HG02798 (cell line): Measurements from ENCODE around the gene LETM1.

Experiments used
- ATAC-seq: cut with Tn5 transposase; IDR thresholded peaks from one replicate; pipeline ENCODE4 v1.9.1; 2021; ENCODE audit warnings: mild to moderate bottlenecking; ENCODE audit not compliant: unreplicated experiment, poor library complexity

The LETM1 gene

GRCh38 chr4:1810765-1811164, 45.2 kb downstream of the LETM1 start:
- no peak for ATAC-seq

DNA sequence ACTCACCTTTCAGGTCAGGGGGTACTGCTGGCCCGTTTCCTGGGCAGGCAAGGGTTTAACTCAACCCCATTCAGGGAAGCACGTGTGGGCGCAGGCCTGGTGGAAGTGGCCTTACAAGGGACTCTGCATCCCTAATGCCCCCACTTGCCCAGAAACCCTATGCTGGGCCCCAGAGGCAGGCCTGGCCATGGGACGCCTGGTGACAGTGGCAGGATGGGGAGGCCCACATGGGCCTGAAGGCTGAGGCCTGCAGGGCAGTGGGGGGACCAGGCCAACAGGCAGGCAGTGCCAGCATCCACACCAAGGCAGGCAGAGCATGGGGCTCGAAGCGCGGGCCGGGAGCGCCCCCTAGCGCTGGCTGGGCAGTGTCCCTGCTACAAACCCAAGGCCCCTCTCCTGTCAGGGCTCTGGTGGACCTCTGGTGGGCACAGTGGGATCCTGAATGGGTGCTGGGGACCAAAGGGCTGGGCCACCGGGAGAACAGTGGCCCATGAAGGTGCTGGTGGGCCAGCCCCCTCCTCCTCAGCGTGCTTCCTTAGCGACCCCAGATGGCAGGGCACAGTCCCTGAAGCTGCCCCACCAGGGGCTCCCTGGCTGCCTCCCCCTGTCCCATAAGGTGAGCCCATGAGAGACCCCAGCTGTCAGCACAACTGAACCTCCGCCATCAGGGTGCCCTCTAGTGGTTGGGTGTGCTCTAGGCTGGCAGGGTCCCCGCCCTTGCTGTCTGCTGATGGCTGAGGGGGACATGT, 46.0 kb downstream of the LETM1 start:
- ATAC-seq = no peak

GRCh38 chr4:1808851-1809753, 46.9 kb downstream of the LETM1 start:
- ATAC-seq = no peak

GRCh38 chr4:1808396-1808795, 47.6 kb downstream of the LETM1 start:
- ATAC-seq = no peak

- no peak for ATAC-seq
Measured at GRCh38 chr4:1807332-1807777, 48.6 kb downstream of the LETM1 start.

GRCh38 chr4:1806596-1807331, 49.2 kb downstream of the LETM1 start:
- ATAC-seq = no peak

GRCh38 chr4:1806223-1806564, 49.8 kb downstream of the LETM1 start:
- no peak for ATAC-seq

DNA sequence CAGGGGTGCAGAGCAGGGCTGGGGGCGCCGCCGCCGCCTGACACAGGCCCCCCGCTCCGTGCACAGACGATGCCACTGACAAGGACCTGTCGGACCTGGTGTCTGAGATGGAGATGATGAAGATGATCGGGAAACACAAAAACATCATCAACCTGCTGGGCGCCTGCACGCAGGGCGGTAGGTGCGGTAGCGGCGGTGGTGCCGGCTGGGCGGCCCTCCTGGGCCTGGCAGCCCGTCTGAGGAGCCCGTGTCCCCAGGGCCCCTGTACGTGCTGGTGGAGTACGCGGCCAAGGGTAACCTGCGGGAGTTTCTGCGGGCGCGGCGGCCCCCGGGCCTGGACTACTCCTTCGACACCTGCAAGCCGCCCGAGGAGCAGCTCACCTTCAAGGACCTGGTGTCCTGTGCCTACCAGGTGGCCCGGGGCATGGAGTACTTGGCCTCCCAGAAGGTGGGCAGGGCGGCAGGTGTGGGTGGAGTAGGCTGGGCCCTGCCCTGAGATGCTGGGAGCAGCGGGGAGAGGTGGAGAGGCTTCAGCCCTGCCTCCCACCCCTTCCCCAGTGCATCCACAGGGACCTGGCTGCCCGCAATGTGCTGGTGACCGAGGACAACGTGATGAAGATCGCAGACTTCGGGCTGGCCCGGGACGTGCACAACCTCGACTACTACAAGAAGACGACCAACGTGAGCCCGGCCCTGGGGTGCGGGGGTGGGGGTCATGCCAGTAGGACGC, 50.3 kb downstream of the LETM1 start:
- no peak for ATAC-seq

- no peak for ATAC-seq
Measured at GRCh38 chr4:1804638-1805492, 51.1 kb downstream of the LETM1 start.

DNA sequence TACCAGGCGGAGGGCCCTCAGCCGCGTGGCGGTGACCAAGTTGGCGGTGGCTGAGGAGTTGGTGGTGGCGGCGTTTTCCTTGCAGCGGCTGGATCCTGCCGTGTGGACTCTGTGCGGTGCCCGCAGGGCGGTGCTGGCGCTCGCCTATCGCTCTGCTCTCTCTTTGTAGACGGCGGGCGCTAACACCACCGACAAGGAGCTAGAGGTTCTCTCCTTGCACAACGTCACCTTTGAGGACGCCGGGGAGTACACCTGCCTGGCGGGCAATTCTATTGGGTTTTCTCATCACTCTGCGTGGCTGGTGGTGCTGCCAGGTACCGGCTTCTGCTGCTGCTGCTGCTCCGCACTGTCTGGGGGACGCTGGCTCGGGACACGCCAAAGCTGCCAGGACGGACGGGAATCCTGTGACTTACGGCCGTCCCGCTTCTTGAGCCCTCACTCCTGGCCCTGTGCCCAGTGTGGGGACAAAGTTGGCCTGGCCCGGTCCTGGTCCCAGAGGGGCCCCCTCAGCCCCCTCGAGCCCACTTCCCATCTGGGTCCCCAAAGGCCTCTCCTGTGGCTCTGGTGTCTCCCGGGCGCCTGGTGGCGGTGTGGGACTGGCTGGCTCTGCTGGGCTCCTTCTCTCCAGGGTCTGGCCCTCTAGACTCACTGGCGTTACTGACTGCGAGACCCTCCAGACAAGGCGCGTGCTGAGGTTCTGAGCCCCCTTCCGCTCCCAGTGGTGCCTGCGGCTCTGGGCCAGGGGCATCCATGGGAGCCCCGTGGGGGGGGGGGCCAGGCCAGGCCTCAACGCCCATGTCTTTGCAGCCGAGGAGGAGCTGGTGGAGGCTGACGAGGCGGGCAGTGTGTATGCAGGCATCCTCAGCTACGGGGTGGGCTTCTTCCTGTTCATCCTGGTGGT, 52.2 kb downstream of the LETM1 start:
- ATAC-seq = no peak

GRCh38 chr4:1802720-1803522, 53.0 kb downstream of the LETM1 start:
- ATAC-seq = no peak

- no peak for ATAC-seq
Measured at GRCh38 chr4:1802151-1802715, 53.7 kb downstream of the LETM1 start.

DNA sequence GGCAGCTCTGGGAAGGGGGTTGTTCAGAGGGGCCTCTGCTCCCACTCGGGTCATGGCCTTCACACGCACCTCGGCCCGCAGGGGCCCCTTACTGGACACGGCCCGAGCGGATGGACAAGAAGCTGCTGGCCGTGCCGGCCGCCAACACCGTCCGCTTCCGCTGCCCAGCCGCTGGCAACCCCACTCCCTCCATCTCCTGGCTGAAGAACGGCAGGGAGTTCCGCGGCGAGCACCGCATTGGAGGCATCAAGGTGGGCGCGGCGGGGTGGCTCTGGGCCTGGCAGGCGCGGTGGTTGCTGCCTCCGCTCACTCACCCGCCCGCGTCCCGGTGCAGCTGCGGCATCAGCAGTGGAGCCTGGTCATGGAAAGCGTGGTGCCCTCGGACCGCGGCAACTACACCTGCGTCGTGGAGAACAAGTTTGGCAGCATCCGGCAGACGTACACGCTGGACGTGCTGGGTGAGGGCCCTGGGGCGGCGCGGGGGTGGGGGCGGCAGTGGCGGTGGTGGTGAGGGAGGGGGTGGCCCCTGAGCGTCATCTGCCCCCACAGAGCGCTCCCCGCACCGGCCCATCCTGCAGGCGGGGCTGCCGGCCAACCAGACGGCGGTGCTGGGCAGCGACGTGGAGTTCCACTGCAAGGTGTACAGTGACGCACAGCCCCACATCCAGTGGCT, 54.5 kb downstream of the LETM1 start:
- ATAC-seq = no peak

GRCh38 chr4:1800805-1801204, 55.2 kb downstream of the LETM1 start:
- ATAC-seq = no peak

DNA sequence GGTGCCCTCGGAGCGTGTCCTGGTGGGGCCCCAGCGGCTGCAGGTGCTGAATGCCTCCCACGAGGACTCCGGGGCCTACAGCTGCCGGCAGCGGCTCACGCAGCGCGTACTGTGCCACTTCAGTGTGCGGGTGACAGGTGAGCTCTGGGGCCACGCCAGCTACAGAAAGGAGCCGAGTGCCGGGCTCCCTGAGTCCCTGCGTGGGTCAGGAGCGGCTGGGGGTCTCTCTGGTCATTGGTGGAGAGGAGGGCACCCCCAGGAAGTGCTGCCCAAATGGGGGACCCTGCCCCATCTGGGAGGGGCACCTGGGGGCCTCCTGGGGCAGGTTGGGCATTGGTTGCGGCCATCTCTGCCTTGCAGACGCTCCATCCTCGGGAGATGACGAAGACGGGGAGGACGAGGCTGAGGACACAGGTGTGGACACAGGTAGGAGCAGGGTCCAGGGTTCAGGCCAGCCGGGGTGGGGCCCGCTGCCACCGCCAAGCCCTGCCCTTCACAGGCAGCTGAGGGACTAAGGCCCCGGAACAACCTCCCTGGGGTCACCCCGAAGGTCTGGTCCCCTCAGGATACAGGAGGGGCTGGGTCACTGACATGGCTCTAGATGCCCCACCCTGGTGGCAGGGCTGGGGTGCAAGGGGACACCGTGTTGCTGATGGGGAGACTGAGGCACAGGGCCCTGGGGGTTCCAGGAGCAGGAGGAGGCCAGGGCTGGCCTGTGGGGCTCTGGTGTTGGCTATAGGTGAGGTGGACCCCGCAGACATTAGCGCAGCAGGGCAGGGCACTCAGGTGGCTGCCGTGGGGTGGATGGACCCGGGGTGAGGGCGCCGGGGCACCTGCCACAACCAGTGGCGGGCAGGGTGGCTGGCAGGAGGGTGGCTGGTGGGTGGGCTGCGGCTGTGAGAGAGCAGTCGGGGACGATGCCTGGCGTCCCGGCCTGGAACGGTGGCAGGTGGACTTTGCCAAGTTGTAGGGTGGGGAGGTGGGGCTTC, 56.3 kb downstream of the LETM1 start:
- ATAC-seq = no peak
